Activated CD4-positive, alpha-beta T cell treated with anti-CD3 and anti-CD28 coated beads, Interleukin-2, amount 50 U/mL, for 4 hours (primary cell): ENCODE data around the gene GAR1.
"Not testable (repeated sequence)": the region's sequence is repeated elsewhere in the genome, so short reads cannot be mapped to it uniquely, and the experiment has no call there.

Experiments
- DNase-seq, 2 experiments: peaks; one replicate each; pipeline ENCODE4 v3.0.0-alpha.2; 2020

The GAR1 gene

DNA sequence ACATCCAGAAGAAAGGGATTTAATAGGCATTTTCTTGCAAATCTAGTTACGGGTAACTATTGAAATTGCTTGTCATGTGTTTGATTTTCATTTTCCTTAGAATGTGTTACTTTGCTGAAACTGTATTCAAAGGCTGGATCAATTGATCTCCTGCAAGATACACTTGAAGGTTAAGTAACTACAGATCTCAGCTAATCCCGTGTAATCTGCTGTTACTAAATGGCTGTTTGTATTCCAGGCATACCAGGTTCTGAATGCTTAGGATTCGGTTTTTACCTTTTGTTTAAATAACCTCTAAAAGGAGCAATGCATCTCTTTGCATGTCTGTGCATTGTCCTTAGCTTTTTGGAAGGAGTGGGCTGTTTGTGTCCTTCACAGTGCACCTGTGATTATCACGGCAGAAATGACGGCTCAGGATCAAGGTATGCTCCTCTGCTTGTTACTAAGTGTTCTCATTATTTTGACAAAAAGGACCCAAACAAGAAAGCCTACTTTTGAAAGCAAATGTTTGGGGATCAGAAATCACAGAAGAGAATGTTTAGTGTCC, 32.4 kb downstream of the GAR1 start, which contains the start of gene LRIT3:
LRIT3 (plus strand) TSS at position 212 of the 547 bp plus-strand sequence; CDS start at position 307, 95 bp downstream.
- DNase-seq, result no peak

DNA sequence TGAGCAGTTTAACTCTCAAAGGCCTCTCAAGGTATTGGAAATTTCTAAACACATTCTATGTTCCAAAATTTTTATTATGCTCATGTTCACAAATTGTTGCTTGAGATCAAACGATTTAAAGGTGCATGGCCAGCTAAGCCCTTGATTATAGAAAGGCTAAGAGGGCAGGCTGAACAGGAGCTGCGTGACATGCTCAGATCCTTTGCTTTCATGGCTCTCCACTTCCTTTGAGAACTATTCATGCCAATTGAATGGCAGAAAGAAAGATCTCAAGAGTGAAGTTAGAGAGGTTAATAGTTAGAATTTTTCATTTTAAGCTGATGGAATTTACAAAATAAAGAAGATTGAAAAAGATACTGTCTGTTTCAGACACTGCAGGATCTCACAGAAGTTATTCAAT, 32.9 kb downstream of the GAR1 start:
- no peak for DNase-seq

DNA sequence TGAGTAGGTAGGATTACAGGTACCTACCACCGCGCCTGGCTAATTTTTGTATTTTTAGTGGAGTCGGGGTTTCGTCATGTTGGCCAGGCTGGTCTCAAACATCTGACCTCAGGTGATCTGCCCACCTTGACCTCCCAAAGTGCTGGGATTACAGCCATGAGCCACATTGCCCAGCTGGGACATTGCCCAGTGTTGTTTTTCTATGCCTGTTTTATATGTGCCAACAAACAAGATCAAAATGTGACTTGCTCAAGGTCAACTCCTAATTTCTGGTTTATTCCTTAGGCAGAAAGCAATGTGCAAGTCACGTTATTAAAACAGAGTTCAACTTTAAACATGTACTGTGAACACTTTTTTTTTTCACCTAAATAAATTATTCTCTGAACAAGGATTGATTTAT, 35.0 kb downstream of the GAR1 start:
- no peak for DNase-seq

DNA sequence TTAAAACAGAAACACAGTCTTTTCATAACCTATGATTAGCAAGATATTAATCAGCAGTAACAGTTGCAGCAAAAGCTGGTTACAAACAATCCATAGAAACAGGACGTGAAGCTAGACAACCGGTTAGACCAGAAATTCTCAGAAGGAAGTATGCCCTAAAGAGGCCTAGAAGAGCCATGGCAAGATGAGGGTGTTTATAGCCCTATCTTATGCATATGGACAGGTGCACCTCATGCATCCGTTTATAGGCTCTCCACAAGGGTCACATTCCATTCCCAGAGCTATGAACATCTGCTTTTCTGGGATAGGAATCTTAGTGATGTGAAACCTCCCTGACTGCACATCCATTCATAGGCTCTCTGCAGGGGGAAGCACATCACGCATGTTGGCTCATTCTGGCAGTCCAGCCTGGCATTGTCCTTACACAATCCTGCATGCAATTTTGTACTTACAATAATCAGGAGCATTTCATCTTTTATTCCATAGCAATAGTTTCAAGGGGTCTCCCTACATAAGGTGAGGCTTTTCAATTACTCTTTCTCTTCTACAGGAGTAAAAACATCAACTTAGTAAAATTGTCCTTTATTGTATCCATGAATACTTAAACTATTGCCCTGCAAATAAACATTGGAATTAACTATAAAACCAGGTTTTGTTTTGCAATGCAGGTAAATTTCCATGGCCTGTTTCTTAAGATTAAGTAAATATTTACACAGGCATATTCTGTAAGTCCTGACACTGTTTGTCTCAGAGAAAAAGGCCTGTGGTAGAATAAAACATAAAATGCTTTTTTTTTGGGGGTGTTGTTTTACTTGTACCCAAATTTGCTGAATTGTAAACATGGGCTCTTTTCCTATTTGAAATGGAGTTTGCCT, 44.1 kb downstream of the GAR1 start:
- DNase-seq, result not testable (repeated sequence)

DNA sequence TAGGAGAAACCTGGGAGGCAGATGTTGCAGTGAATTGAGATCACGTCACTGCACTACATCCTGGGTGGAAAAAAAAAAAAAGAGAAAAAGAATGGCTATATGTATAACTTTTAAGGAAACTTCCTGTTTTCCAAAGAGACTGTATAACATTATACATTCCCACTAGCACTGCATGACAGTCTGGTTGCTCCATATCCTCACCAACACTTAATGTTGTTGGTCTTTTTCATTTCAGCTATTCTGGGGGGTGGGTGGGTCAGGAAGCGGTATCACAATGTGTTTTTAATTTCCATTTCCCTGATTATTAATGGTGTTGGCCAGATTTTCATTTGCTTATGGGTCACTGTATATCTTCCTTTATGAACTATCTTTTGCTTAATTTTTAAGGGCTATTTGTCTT, 45.7 kb downstream of the GAR1 start:
- DNase-seq, result no peak

DNA sequence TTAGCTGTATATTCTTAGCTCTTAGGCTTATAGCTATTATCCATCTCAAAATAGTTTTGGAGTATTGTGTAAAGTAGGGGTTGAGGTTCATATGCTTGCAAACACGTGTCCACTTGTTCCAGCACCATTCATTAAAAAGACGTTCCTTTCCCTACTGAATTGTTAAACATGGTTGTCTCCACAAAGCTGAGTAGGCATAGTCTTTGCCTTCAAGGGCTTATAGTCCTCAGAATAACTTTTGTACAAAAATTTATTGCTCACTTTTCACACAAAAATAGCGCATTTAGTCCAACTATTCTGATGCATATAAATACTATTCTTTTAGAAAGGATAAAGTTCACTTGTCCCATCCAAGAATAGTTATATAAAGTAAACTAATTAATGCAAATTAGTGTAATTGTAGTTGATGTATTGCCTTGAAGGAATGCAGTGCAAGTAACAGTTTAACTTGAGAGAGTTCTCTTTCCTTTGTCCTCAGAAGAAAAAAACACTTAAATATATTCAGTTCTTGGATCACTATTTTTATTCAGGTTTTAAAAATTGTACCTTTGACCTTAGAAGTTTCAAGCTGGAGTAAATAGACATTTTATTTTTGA, 46.5 kb downstream of the GAR1 start:
- no peak for DNase-seq

DNA sequence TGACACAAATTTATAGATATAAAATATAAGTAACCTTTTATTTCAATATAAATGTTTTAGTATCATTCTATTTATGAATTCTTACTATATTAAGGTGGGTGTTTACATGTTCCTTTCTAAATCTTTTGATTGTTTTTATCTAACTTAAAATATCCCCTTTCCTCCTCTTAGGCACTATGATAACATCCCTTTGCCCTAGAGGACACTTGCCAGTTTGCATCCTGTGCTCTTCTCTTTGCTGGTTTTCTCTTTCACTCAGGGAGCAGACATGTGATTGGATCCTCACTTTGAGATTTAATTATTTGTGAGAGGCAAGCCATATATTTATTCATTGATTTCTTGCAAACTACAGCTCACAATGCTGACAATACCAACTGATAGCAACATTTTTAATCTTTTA, 48.6 kb downstream of the GAR1 start:
- DNase-seq, result no peak

DNA sequence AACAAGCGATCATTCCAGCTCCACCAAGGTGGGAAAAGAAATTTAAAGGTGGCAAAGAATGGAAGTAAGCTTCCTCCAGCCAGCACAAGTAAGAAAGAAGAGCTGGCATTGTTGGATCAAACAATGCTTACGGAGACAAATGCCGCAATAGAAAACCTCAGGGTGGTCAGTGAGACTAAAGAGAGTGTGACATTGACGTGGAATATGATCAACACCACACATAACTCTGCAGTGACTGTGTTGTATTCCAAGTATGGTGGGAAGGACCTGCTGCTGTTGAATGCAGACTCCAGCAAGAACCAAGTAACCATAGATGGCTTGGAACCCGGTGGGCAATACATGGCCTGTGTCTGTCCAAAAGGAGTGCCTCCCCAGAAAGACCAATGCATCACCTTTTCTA, 54.5 kb downstream of the GAR1 start:
- no peak for DNase-seq

DNA sequence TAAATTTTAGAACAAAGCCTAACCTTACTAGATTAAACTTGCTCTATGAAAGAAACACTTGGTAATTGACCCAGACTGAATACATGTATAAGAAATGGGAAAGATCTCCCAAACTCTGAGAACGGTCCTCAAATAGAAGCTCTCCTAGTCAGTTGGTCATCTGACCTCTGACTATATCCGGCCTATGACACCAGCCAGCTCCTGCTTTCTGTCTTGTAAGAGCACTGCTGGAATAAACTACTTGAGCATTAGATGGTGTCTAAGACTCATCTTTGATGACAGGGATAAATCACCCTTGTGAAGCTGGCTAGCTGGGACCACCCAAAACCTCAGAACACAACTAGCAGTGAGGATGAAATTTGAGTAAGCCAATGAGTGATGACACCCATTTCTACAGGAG, 56.5 kb downstream of the GAR1 start:
- DNase-seq, result no peak

DNA sequence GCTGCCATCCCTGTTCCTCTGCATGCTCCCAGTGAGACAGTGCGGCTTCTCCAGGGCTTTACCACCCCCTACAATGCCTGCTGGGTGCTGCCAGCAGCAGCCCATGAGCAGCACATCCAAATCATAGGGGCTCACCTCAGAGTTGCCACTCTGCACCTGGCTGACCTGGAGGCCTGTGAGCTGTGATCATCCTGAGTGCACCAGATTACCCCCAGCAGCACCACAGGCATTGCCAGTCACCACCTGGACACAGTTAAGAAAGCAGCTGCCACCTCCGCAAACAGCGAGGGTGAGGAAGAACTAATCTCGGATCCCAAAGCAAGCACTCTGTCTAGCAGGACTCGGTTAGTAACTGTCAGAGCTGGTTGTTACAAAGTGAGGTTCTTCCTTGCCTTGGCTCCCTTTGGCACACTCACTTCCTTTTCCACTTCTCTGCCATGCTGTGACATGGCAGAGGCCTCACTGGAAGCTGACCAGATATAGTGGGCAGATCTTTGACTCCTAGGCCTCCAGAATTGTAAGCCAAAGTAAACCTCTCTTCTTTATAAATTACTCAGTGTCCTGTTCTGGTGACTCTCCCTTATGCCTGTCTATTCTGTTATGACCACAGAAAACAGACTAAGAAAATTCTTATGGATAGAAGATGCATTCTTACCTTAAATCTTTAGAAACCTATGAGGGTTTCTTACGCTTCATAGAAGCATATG, 57.5 kb downstream of the GAR1 start:
- no peak for DNase-seq

DNA sequence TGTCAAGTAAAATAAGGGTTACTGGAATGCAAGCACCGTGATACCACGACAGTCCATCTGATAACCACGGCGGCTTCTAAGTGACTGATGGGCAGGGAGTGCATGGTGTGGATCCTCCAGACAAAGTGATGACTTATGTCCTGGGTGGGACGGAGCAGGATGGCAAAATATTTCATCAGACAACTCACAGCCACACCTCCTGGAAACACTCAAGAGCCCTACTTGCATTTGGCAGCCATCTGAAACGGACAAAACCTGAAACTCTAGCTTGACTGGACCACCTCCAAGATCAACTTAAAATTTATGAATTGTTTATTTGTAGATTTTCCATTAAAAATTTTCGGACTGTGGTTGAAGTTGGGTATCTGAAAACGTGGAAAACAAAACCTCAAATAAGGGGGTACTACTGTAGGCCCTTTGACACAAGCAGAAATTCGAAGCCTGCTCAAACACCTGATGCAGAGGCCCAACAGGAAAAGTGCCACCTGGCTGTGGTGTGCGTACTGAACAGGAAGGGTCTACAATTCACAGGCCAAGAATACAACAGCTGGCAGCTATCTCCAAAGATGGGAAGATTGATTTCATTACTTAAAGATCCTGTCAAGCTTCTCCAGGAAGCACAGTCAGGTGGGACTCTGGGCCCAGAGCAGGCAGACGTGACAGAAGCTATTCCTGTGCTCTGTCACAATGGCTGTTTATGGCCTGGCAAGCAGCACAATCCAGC, 58.4 kb downstream of the GAR1 start:
- DNase-seq, result no peak
